Adipose tissue (tissue), 3 donors: ENCODE results near the gene NDUFB4. TPM values are rescaled to one million over a fixed set of nuclear protein-coding genes. Genes with fewer than 3 reads are reported as not detected.

ENCODE experiments used
- polyA plus RNA-seq, 3 donors: library from polyadenylated mRNA; stranded (reverse); fragments of 200-250 nt; gene quantifications; one replicate each; pipeline ENCODE4 v1.2.3, GENCODE V29; 2013
- donor health status: healthy with polysubstance abuse.
- donor health status: Bipolar disorder and iron deficiency.
- donor health status: healthy.

Gene NDUFB4
- polyA plus RNA-seq, 3 donors = 111 to 186 (median 169) TPM

Other genes with a start within 250 kb of the NDUFB4 start
- gene LRRC58, start 247.0 kb upstream of the NDUFB4 start, polyA plus RNA-seq = 10 to 100 TPM in 1 of 3 donors, 1 to 10 TPM in 2; 4.8 to 10.7 (median 8.3) TPM
- gene FSTL1, start 145.3 kb upstream of the NDUFB4 start, polyA plus RNA-seq = 100 to 1,000 TPM in 2 of 3 donors, 10 to 100 TPM in 1; 41.6 to 259 (median 153) TPM
- 10 to 100 TPM in 1 of 3 donors, 1 to 10 TPM in 2; 1.2 to 44.6 (median 1.9) TPM for gene HGD, start 85.9 kb downstream of the NDUFB4 start, polyA plus RNA-seq
- gene RABL3, start 146.2 kb downstream of the NDUFB4 start, polyA plus RNA-seq = 10 to 100 TPM in 2 of 3 donors, 1 to 10 TPM in 1; 6.3 to 13.4 (median 13.2) TPM
- gene GTF2E1, start 146.4 kb downstream of the NDUFB4 start, polyA plus RNA-seq = 1 to 10 TPM; 3.0 to 5.6 (median 3.1) TPM